HCT116 (cell line): ENCODE measurements around the gene RBFOX2.

Experiments used
- CEBPB ChIP-seq: IDR thresholded peaks from 2 replicates; pipeline ENCODE4 v1.6.1; 2012; ENCODE audit warnings: low read depth
- EGR1 ChIP-seq: IDR thresholded peaks from 2 replicates; pipeline ENCODE4 v1.6.1; 2012; ENCODE audit warnings: low read depth
- EZH2 ChIP-seq: fragments of 200-600 bp; sonication (generic); IDR thresholded peaks from 2 replicates; pipeline ENCODE4 v1.6.1; 2017; ENCODE audit warnings: antibody characterized with exemption, mixed run types
- EZH2phosphoT487 ChIP-seq: fragments of 200-600 bp; IDR thresholded peaks from 2 replicates; pipeline ENCODE4 v1.6.1; 2018; ENCODE audit warnings: antibody characterized with exemption, borderline replicate concordance
- POLR2A ChIP-seq: IDR thresholded peaks from 2 replicates; pipeline ENCODE4 v1.7.0; 2011; ENCODE audit warnings: borderline replicate concordance; ENCODE audit not compliant: insufficient read depth, insufficient read length; ENCODE audit errors: extremely low read depth
- RAD21 ChIP-seq: IDR thresholded peaks from 2 replicates; pipeline ENCODE4 v1.6.1; 2012; ENCODE audit warnings: low read depth, mild to moderate bottlenecking
- TF ChIP-seq, protein P1 (sequence below), 3 experiments: fragments of 200-600 bp in 1 of 3; sonication (generic) in 1 of 3; IDR thresholded peaks in 2 of 3; conservative IDR thresholded peaks in 1 of 3; 2 replicates each; pipeline ENCODE4 v1.5.1; 2012 to 2017; ENCODE audit warnings: low read depth in 2 of 3, low read length in 2 of 3, antibody characterized with exemption in 1 of 3, borderline replicate concordance in 1 of 3, control low read depth in 1 of 3, mild to moderate bottlenecking in 1 of 3, mixed read lengths in 1 of 3, mixed run types in 1 of 3, moderate library complexity in 1 of 3; ENCODE audit not compliant: insufficient read depth in 1 of 3

DNA sequence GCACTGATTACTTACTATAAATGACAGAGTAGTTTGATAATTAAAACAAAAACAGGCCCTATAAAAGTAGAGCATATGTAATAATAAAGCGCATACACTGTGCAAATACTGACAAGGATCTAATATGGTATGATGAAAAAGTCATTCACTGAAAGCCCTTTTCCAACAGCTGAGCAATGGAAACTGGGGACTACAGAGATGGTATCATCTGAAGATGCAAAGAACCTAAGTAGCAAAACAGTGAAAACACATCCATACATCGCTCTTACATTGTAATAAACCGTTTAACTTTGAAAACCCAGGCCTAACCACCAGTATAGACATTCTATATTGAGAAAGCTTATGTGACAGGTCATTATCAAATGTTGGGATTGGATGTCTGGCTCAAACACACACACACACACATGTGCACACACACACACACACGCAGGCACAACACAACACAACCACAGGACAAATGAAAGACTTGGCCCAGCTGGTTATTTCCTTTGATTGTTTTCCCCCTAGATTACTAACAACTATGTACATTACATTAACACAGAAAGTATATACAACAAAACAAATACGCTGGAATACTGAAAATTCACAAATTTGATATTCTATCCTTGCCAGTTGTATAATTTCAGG, 191.4 kb downstream of the RBFOX2 start:
- TF ChIP-seq EGR1 (no peak), EZH2phosphoT487 (no peak), RAD21 (no peak), EZH2 (no peak), CEBPB (no peak), POLR2A (no peak)
- TF ChIP-seq, protein P1, sequence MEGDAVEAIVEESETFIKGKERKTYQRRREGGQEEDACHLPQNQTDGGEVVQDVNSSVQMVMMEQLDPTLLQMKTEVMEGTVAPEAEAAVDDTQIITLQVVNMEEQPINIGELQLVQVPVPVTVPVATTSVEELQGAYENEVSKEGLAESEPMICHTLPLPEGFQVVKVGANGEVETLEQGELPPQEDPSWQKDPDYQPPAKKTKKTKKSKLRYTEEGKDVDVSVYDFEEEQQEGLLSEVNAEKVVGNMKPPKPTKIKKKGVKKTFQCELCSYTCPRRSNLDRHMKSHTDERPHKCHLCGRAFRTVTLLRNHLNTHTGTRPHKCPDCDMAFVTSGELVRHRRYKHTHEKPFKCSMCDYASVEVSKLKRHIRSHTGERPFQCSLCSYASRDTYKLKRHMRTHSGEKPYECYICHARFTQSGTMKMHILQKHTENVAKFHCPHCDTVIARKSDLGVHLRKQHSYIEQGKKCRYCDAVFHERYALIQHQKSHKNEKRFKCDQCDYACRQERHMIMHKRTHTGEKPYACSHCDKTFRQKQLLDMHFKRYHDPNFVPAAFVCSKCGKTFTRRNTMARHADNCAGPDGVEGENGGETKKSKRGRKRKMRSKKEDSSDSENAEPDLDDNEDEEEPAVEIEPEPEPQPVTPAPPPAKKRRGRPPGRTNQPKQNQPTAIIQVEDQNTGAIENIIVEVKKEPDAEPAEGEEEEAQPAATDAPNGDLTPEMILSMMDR (IDR thresholded peaks at IDR 0.05 in 2 of 3, conservative IDR thresholded peaks at IDR 0.05 in 1 of 3; ENCODE audit: borderline replicate concordance in 1 of 3, insufficient read depth in 1 of 3, low read depth in 2 of 3, low read length in 2 of 3) = no peak
